HG03571 (cell line): ENCODE results near the gene CEP104.
"Not testable (repeated sequence)": the region's sequence is repeated elsewhere in the genome, so short reads cannot be mapped to it uniquely, and the experiment has no call there.

Experiments
- ATAC-seq: cut with Tn5 transposase; IDR thresholded peaks from one replicate; pipeline ENCODE4 v1.9.1; 2021; ENCODE audit not compliant: unreplicated experiment

The CEP104 gene

GRCh38 chr1:3828391-3828790 is 28.6 kb downstream of the CEP104 start:
- ATAC-seq = no peak

- ATAC-seq = no peak
Observed at GRCh38 chr1:3827813-3828307, 29.2 kb downstream of the CEP104 start.

GRCh38 chr1:3825356-3825755 is 31.7 kb downstream of the CEP104 start:
- no peak for ATAC-seq

- no peak for ATAC-seq
Observed at GRCh38 chr1:3824650-3825049, 32.4 kb downstream of the CEP104 start.

- ATAC-seq = no peak
Observed at GRCh38 chr1:3822421-3822820, 34.6 kb downstream of the CEP104 start.

GRCh38 chr1:3821908-3822307 is 35.1 kb downstream of the CEP104 start:
- ATAC-seq = no peak

- no peak for ATAC-seq
Observed at GRCh38 chr1:3821447-3821846, 35.6 kb downstream of the CEP104 start.

GRCh38 chr1:3821004-3821403 is 36.0 kb downstream of the CEP104 start:
- ATAC-seq = no peak

GRCh38 chr1:3820316-3820715 is 36.7 kb downstream of the CEP104 start:
- ATAC-seq = no peak

GRCh38 chr1:3819771-3820200 is 37.2 kb downstream of the CEP104 start:
- no peak for ATAC-seq

- no peak for ATAC-seq
Observed at GRCh38 chr1:3817821-3818597, 39.0 kb downstream of the CEP104 start.

GRCh38 chr1:3817138-3817740 is 39.8 kb downstream of the CEP104 start:
- no peak for ATAC-seq

GRCh38 chr1:3816331-3817137 is 40.5 kb downstream of the CEP104 start:
- ATAC-seq = no peak

GRCh38 chr1:3814771-3815561 is 42.0 kb downstream of the CEP104 start:
- ATAC-seq = no peak

GRCh38 chr1:3814065-3814464 is 42.9 kb downstream of the CEP104 start:
- no peak for ATAC-seq

- no peak for ATAC-seq
Observed at GRCh38 chr1:3811595-3811911, 45.5 kb downstream of the CEP104 start.

- ATAC-seq = not testable (repeated sequence)
Observed at GRCh38 chr1:3810149-3810761, 46.8 kb downstream of the CEP104 start.

GRCh38 chr1:3809680-3810079 is 47.3 kb downstream of the CEP104 start:
- no peak for ATAC-seq

GRCh38 chr1:3807769-3808168 is 49.2 kb downstream of the CEP104 start:
- no peak for ATAC-seq

- no peak for ATAC-seq
Observed at GRCh38 chr1:3805038-3805437, 52.0 kb downstream of the CEP104 start.

- ATAC-seq = not testable (repeated sequence)
Observed at GRCh38 chr1:3804627-3804944, 52.4 kb downstream of the CEP104 start.
